Measurements from ENCODE around the gene SPDYE1. TPM values are rescaled to one million over a fixed set of nuclear protein-coding genes. Genes with fewer than 3 reads are reported as not detected.

SPDYE1 gene
- total RNA-seq, 1 donor from 2014 or later, result not detected

DNA sequence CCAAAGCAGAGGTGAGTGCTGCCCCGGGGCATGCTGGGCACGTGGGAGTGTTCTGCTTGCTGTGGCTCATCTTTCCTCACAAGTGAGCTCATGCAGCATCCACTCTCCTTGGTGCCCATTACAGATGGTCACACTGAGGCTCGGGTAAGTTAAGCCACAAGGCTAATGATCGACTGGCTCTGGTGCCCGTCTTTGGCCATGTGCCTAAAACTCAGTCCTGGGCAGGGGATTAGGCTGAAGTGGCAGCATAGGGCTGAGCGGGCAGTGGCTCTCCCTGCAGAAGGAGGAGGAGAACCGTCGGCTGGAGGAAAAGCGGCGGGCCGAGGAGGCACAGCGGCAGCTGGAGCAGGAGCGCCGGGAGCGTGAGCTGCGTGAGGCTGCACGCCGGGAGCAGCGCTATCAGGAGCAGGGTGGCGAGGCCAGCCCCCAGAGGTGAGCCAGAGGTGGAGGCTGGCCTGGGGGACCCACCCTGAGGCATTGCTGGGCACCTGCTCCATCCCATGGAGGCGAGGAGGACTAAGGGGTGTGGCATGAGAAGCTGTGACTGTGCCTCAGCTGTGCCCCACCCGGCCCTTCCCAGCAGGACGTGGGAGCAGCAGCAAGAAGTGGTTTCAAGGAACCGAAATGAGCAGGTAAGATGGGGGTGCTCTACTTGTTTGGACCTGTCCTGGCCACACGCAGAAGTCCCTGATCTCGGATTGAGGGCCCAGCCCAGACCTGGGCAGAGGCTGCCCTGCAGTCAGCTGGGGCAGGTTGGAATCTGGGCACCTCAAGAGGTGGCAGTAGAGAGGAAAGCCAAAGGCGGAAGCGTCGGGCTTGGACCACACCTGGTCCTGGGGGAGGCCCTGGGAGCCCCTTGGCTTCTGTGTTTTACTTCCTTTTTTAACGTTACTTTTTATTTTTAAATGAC is 60.4 kb downstream of the SPDYE1 start:
- intact Hi-C loops (cut with micrococcal nuclease), result no loop called here
- ATAC-seq, result no peak
- peak; percentile 21 for DNase-seq

DNA sequence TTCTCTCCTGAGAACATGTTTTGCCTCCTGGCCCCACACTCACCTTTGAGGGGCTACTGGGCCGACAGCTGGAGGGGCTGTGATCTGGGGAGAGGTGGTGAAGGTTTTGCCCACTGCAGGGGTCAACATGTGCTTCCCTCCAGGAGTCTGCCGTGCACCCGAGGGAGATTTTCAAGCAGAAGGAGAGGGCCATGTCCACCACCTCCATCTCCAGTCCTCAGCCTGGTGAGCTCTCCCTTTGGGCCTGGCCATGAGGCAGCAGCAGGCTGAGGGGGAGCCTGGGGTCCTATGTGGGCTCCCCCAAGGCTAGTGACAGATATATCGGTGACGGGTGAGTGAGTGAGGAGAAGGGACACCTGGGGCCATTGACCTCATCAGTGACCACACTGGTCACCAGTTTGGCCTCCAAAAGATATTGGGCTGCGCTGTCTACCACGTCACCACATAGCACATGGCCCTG is 61.1 kb downstream of the SPDYE1 start:
- intact Hi-C loops (cut with micrococcal nuclease), result no loop called here
- DNase-seq, result peak; percentile 14
- ATAC-seq, result no peak

DNA sequence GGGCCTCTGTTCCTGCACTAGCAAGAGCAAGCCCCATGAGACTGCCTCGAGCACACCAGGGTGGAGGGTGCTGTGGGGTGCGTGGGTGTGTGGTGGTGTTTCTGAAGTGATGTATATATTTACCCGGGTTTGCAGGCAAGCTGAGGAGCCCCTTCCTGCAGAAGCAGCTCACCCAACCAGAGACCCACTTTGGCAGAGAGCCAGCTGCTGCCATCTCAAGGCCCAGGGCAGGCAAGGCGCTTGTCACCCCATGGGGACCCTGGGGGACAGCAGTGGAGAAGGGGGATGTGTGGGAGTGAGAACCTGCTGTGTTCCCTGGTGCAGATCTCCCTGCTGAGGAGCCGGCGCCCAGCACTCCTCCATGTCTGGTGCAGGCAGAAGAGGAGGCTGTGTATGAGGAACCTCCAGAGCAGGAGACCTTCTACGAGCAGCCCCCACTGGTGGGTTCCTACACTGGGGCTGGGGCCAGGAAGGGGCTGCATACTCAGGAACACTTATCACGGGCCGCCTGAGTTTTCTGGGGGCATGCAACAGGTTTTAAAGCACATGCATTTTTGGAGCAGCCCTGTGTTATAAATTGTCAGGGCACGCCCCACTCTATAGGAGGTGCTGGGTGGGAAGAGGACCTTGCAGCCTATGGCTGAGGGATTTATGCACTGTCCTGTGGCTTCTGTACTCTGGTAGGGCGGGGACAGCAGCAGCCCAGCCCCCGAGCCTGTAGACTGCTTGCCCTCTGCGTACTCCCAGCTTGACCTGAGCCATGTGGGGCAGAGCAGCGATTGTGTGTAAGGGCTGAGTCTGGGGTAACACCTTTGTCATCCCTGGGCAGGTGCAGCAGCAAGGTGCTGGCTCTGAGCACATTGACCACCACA is 61.8 kb downstream of the SPDYE1 start:
- ATAC-seq (no peak), DNase-seq (peak; percentile 24)
- intact Hi-C loops (cut with micrococcal nuclease), result no loop called here

Small RNA genes lying within 50 kb of the gene (microRNA-seq; reads per million reads assigned to microRNA genes)
- gene MIR6837 (ENCODE audit: borderline number of aligned reads), result not detected

Other genes starting within 250 kb of the SPDYE1 start
- gene BLVRA, start 239.2 kb upstream of the SPDYE1 start, total RNA-seq, result 47.4 TPM
- gene MRPS24, start 128.4 kb upstream of the SPDYE1 start, total RNA-seq, result 200 TPM
- 40.3 TPM for gene URGCP, start 91.3 kb upstream of the SPDYE1 start, total RNA-seq
- 42.0 TPM for gene UBE2D4, start 71.5 kb upstream of the SPDYE1 start, total RNA-seq
- 31.2 TPM for gene DBNL, start 46.8 kb downstream of the SPDYE1 start, total RNA-seq
- 967 TPM for gene PGAM2, start 67.7 kb downstream of the SPDYE1 start, total RNA-seq
- 17.6 TPM for gene POLM, start 84.6 kb downstream of the SPDYE1 start, total RNA-seq
- gene AEBP1, start 106.4 kb downstream of the SPDYE1 start, total RNA-seq, result 18.4 TPM
- gene POLD2, start 125.7 kb downstream of the SPDYE1 start, total RNA-seq, result 92.9 TPM
- 2,865 TPM for gene MYL7, start 143.4 kb downstream of the SPDYE1 start, total RNA-seq
- gene GCK, start 191.5 kb downstream of the SPDYE1 start, total RNA-seq, result 1.4 TPM
- gene YKT6, start 203.1 kb downstream of the SPDYE1 start, total RNA-seq, result 58.4 TPM

Data from left ventricle myocardium superior (tissue), 1 donor.